Transverse colon (tissue), 3 donors: Measurements from ENCODE around the gene MEAF6.

Experiments
- POLR2A ChIP-seq: fragments of 450-650 bp; IDR thresholded peaks from one replicate; pipeline ENCODE4 v1.6.1; 2016; ENCODE audit warnings: antibody characterized with exemption, mild to moderate bottlenecking, moderate library complexity
- TF ChIP-seq, protein P1 (sequence below), 5 experiments: fragments of 200-600 bp in 3 of 5; fragments of 450-650 bp in 2 of 5; sonication (generic) in 3 of 5; IDR thresholded peaks; 1 replicate in 2 of 5; 2 replicates in 3 of 5; pipeline ENCODE4 v1.5.1; 2016 to 2017; ENCODE audit warnings: antibody characterized with exemption in 5 of 5, inconsistent platforms in 3 of 5, mild to moderate bottlenecking in 2 of 5, moderate library complexity in 1 of 5

DNA sequence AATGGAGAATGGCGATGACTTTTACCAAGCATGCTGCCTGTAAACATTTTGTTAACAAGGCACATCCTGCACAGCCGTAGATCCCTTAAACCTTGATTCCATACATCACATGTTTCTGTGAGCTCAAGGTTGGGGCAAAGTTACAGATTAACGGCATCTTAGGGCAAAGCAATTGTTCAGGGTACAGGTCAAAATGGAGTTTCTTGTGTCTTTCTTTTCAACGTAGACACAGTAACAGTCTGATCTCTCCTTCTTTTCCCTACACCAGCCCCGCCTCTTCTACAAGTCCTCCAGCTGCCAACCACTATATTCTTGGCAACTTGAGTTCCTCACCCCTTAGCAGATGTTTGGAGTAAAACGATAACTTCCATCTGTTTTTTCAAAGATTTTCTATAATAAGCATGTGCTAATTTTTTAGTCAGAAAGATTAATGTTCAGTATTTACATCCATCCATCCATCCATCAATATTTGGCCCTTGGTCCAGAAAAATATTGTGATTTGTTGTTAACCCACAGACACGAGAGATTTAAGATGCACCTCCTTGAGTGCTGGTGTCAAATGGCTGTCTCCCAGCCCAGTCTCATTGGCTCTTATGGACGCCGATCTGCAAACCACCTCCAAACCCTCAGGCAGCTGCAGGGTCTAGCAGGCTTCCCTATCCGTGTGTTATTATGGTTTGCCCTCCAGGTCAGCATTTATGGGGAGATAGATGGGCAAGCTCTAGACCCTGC is 46.0 kb upstream of the MEAF6 start:
- TF ChIP-seq POLR2A = no peak
- TF ChIP-seq, protein P1, sequence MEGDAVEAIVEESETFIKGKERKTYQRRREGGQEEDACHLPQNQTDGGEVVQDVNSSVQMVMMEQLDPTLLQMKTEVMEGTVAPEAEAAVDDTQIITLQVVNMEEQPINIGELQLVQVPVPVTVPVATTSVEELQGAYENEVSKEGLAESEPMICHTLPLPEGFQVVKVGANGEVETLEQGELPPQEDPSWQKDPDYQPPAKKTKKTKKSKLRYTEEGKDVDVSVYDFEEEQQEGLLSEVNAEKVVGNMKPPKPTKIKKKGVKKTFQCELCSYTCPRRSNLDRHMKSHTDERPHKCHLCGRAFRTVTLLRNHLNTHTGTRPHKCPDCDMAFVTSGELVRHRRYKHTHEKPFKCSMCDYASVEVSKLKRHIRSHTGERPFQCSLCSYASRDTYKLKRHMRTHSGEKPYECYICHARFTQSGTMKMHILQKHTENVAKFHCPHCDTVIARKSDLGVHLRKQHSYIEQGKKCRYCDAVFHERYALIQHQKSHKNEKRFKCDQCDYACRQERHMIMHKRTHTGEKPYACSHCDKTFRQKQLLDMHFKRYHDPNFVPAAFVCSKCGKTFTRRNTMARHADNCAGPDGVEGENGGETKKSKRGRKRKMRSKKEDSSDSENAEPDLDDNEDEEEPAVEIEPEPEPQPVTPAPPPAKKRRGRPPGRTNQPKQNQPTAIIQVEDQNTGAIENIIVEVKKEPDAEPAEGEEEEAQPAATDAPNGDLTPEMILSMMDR (IDR thresholded peaks at IDR 0.05) = no peak
